HUES64 (cell line): ENCODE data around the gene SMIM10L2A. TPM values are rescaled to one million over a fixed set of nuclear protein-coding genes. Genes with fewer than 3 reads are reported as not detected.

Experiments used
- H3K27ac ChIP-seq: 2 replicates; pipeline ENCODE4 v1.7.0; 2013; ENCODE audit warnings: low read depth, low read length, inconsistent platforms
- H3K27me3 ChIP-seq: 2 replicates; pipeline ENCODE4 v1.6.1; 2013; ENCODE audit warnings: mild to moderate bottlenecking, low read length; ENCODE audit not compliant: insufficient read depth
- H3K36me3 ChIP-seq: 2 replicates; pipeline ENCODE4 v1.6.1; 2013; ENCODE audit warnings: mild to moderate bottlenecking, low read length; ENCODE audit not compliant: insufficient read depth
- H3K4me1 ChIP-seq: 2 replicates; pipeline ENCODE4 v1.6.1; 2013; ENCODE audit warnings: mild to moderate bottlenecking, low read length, moderate library complexity; ENCODE audit not compliant: insufficient read depth
- H3K4me3 ChIP-seq: 2 replicates; pipeline ENCODE4 v1.5.1; 2013; ENCODE audit warnings: mild to moderate bottlenecking, low read length, moderate library complexity
- H3K9ac ChIP-seq: 2 replicates; pipeline ENCODE4 v1.6.1; 2013; ENCODE audit warnings: mild to moderate bottlenecking, low read depth, low read length
- H3K9me3 ChIP-seq: 2 replicates; pipeline ENCODE4 v1.6.1; 2013; ENCODE audit warnings: low read depth, low read length; ENCODE audit not compliant: insufficient read depth
- WGBS: fragments of 150-250, 120-280 bp; methylation state at CpG from one replicate; pipeline ENCODE4 v1.1.7; 2013; ENCODE audit warnings: missing lambda C conversion rate; 5-methylcytosine and 5-hydroxymethylcytosine counted together
- polyA plus RNA-seq, 2 experiments: library from polyadenylated mRNA; stranded (reverse); fragments of 50-300 nt; gene quantifications; one replicate each; pipeline ENCODE4 v1.2.3, GENCODE V29; 2013

The SMIM10L2A gene
- polyA plus RNA-seq (2013, experiment 1 of 2) = 1.6 TPM
- polyA plus RNA-seq (2013, experiment 2 of 2) = 2.6 TPM

DNA sequence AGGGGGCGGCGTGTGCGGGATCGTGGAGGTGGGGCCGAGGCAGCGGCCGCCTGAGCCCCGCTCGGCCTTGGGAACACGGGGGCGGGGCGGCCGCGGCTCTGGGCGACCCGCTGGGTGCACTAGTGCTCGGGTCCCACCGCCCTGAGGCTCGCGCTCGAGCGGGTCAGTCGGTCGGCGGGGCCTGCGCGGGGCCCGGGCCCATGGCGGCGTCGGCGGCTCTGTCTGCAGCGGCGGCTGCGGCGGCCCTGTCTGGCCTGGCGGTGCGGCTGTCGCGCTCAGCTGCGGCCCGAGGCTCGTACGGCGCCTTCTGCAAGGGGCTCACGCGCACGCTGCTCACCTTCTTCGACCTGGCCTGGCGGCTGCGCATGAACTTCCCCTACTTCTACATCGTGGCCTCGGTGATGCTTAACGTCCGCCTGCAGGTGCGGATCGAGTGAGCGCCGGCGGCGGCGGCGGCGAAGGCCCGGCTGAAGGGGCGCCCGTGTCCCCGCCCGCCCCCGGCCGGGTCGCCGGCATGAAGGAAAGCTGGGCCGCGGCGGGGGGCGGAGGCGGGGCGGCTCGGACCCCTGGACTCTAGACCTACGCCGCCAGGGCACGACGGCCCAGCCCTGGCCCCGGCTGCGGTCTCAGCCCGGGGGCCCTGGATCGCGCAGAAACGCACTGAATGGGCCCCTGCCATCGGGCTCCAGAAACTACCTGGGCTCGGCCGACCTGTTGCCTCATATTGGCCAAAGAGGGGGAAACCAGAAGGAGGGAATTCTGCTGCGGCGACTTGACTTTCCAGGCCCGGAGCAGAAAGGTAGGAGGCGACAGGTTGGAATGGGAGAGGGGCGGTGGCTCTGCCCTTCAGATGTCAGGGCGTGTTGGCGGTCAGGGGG lies at the start of gene SMIM10L2A:
Gene SMIM10L2A, plus strand, starts transcription at position 13 of the 878 bp plus-strand sequence. Its CDS starts 188 bp downstream, at position 201.
- H3K9ac ChIP-seq = no peak within 1 kb of the TSS
- H3K4me3 ChIP-seq = peak within 1 kb of the TSS; percentile 54
- no peaks in the 10 kb centered on the region for H3K9me3 ChIP-seq
- 1% methylated on average over 99 of the region's 100 CpGs for WGBS
- H3K27me3 ChIP-seq = no peaks in the 10 kb centered on the region; the same call in 1 of the 2 replicates
- peaks cover 5% of the 10 kb centered on the region; the same call in 1 of the 2 replicates for H3K4me1 ChIP-seq
- H3K36me3 ChIP-seq = no peaks in the 10 kb centered on the region
- no peak within 1 kb of the TSS for H3K27ac ChIP-seq

GRCh38 chrX:135373357-135373756 lies 48.4 kb upstream of the SMIM10L2A start:
- Histone ChIP-seq H3K9me3 (no peaks in the 10 kb centered on the region), H3K4me3 (no peak overlapping the region), H3K36me3 (no peaks in the 10 kb centered on the region), H3K27ac (no peak overlapping the region), H3K9ac (no peak overlapping the region), H3K27me3 (no peaks in the 10 kb centered on the region), H3K4me1 (no peaks in the 10 kb centered on the region)
- WGBS = 93% methylated on average over 6 of the region's 7 CpGs

DNA sequence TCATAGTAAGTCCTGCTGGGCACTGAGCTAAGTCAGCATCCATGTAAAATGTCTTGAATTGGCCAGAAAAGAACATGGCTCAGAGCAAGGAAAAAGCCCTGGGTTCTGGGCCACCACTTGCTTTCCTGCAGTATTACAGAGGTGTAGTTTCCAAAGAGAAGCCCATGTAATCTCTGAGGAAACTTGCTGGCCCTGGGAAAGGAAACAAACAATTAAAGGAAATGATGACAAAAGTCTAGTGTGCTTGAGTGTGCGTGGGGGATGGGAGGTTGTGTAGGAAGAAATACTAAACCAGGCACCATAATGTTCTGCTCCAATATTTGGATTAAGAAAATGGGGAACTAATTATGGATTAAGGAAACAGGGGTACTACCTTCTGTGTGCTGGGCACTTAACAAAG lies 39.5 kb upstream of the SMIM10L2A start:
- H3K4me3 ChIP-seq = no peak overlapping the region
- H3K9me3 ChIP-seq = no peaks in the 10 kb centered on the region
- no peaks in the 10 kb centered on the region for H3K27me3 ChIP-seq
- H3K36me3 ChIP-seq = no peaks in the 10 kb centered on the region
- WGBS = 89% methylated on average over 1 of the region's 1 CpG
- H3K9ac ChIP-seq = no peak overlapping the region
- no peak overlapping the region for H3K27ac ChIP-seq
- H3K4me1 ChIP-seq = no peaks in the 10 kb centered on the region

DNA sequence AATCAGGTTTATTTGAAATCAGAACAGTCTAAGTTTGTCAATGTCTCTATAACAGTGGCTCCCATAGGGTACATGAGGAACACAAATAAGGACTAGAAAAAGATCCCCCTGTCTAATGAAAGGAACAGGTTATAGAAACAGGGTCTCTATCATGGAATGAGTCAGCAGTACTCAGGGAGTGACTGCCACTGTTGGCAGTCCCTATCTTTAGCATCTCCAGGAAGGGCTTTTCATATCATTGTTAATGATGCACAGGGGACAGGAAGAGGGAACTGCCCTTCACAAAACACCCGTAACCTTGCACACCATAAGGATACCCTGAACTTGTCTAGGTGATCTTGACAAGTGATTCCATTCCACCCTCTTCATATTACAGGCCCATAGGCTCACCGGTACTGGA lies 38.5 kb upstream of the SMIM10L2A start:
- Histone ChIP-seq H3K4me3 (no peak overlapping the region), H3K36me3 (no peaks in the 10 kb centered on the region), H3K9ac (no peak overlapping the region), H3K9me3 (no peaks in the 10 kb centered on the region), H3K27me3 (no peaks in the 10 kb centered on the region), H3K27ac (no peak overlapping the region), H3K4me1 (no peaks in the 10 kb centered on the region)
- 90% methylated on average over 2 of the region's 2 CpGs for WGBS

DNA sequence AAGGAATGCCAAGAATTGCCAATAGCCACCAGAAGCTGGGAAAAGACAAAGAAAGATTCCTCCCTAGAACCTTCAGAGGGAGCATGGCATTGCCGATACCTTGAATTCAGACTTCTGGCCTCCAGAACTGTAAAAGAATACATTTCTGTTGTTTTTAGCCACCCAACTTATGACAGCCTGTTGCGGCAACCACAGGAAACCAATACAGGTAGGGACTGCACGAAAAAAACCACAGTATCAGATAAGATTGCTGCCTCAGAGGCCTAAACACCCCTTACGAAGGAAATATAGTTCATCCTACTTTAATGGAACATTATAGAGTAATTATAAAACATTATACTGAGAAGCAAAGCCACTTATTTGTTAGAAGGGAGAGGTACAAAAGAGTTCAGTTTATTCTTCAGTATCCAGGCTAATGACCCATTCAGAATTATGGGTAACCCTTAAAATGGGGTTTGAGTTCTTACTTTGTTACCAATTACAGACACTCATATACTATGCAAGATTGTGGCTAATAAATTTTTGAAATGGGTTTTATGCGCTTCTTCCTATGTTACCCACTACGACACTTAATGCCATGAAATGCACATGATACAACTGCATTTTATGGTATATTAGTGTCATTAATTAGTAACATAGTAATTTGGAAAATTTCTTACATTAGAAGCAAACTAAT lies 37.4 kb upstream of the SMIM10L2A start:
- WGBS = 90% methylated on average over 3 of the region's 6 CpGs

GRCh38 chrX:135388841-135389240 lies 32.9 kb upstream of the SMIM10L2A start:
- 90% methylated on average over 1 of the region's 2 CpGs for WGBS
- Histone ChIP-seq H3K27me3 (no peaks in the 10 kb centered on the region), H3K4me1 (peaks cover 5% of the 10 kb centered on the region; the same call in 1 of the 2 replicates), H3K27ac (no peak overlapping the region), H3K36me3 (no peaks in the 10 kb centered on the region), H3K4me3 (no peak overlapping the region), H3K9ac (no peak overlapping the region), H3K9me3 (no peaks in the 10 kb centered on the region)

More for the DNA sequence above, 37.4 kb upstream of the SMIM10L2A start:
- Histone ChIP-seq H3K4me1 (no peaks in the 10 kb centered on the region), H3K9ac (no peak overlapping the region), H3K4me3 (no peak overlapping the region), H3K27me3 (no peaks in the 10 kb centered on the region), H3K9me3 (no peaks in the 10 kb centered on the region), H3K36me3 (no peaks in the 10 kb centered on the region), H3K27ac (no peak overlapping the region)

- Histone ChIP-seq H3K36me3 (no peaks in the 10 kb centered on the region), H3K9me3 (no peaks in the 10 kb centered on the region), H3K27ac (no peak overlapping the region; the same call in 1 of the 2 replicates), H3K4me3 (no peak overlapping the region), H3K4me1 (peaks cover 5% of the 10 kb centered on the region; the same call in 1 of the 2 replicates), H3K27me3 (no peaks in the 10 kb centered on the region), H3K9ac (no peak overlapping the region)
- WGBS = no CpG with 5 or more reads among the region's 1 CpG
Measured at GRCh38 chrX:135389243-135389642, 32.5 kb upstream of the SMIM10L2A start.

- Histone ChIP-seq H3K9me3 (no peaks in the 10 kb centered on the region), H3K36me3 (no peaks in the 10 kb centered on the region), H3K27me3 (no peaks in the 10 kb centered on the region), H3K9ac (no peak overlapping the region), H3K27ac (peak overlapping the region; percentile 28; the same call in 1 of the 2 replicates), H3K4me1 (peaks cover 5% of the 10 kb centered on the region; the same call in 1 of the 2 replicates), H3K4me3 (no peak overlapping the region)
- WGBS = 34% methylated on average over 1 of the region's 2 CpGs
Measured at GRCh38 chrX:135389717-135390116, 32.0 kb upstream of the SMIM10L2A start.

GRCh38 chrX:135391734-135392133 lies 30.0 kb upstream of the SMIM10L2A start:
- no peak overlapping the region for H3K9ac ChIP-seq
- no peak overlapping the region for H3K27ac ChIP-seq
- 90% methylated on average over 7 of the region's 7 CpGs for WGBS
- H3K27me3 ChIP-seq = no peaks in the 10 kb centered on the region
- no peaks in the 10 kb centered on the region for H3K9me3 ChIP-seq
- no peaks in the 10 kb centered on the region for H3K36me3 ChIP-seq
- peaks cover 5% of the 10 kb centered on the region; the same call in 1 of the 2 replicates for H3K4me1 ChIP-seq
- H3K4me3 ChIP-seq = no peak overlapping the region

DNA sequence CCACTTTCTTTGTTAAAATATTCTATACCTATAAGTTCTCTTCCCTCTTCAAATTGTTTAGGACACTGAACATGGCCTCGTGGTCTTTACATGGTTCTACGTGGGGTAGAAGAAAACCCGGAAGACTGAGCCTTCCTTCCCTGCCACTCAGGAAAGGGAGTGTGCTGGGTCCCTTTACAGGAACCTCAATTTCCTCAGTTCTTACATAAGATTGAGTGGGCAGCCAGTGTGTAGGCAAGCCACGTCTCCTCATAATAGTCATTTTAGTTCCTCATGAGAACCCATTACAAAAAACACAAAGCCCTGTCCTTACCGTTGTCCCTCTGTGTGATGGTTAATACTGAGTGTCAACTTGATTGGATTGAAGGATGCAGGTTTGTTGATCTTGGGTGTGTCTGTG lies 28.7 kb upstream of the SMIM10L2A start:
- Histone ChIP-seq H3K27me3 (no peaks in the 10 kb centered on the region), H3K36me3 (no peaks in the 10 kb centered on the region), H3K4me3 (no peak overlapping the region), H3K9ac (no peak overlapping the region), H3K9me3 (no peaks in the 10 kb centered on the region), H3K4me1 (peaks cover 5% of the 10 kb centered on the region; the same call in 1 of the 2 replicates), H3K27ac (no peak overlapping the region)
- WGBS = 97% methylated on average over 4 of the region's 5 CpGs

DNA sequence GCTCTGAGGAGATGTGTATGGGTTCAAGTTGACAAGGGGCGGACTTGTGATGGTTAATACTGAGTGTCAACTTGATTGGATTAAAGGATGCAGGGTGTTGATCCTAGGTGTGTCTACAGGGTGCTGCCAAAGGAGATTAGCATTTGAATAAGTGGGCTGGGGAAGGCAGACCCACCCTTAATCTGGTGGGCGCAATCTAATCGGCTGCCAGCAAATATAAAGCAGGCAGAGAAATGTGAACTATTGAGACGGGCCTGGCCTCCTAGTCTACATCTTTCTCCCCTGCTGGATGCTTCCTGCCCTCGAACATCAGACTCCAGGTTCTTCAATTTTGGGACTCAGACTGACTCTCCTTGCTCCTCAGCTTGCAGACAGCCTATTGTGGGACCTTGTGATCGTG lies 26.7 kb upstream of the SMIM10L2A start:
- Histone ChIP-seq H3K9ac (no peak overlapping the region), H3K36me3 (no peaks in the 10 kb centered on the region), H3K4me1 (no peaks in the 10 kb centered on the region; the same call in 1 of the 2 replicates), H3K27me3 (no peaks in the 10 kb centered on the region), H3K4me3 (no peak overlapping the region), H3K27ac (no peak overlapping the region), H3K9me3 (no peaks in the 10 kb centered on the region)
- 92% methylated on average over 5 of the region's 6 CpGs for WGBS
